ENCODE measurements around the gene MYADM. TPM values are rescaled to one million over a fixed set of nuclear protein-coding genes. Genes with fewer than 3 reads are reported as not detected.

The MYADM gene
- total RNA-seq, 4 donors from 2014 or later = 4.5 to 12.6 (median 8.8) TPM

GRCh38 chr19:53883741-53884140 is 16.1 kb downstream of the MYADM start:
- TF ChIP-seq CTCF (IDR thresholded peaks at IDR 0.05 in 4 of 5, conservative IDR thresholded peaks at IDR 0.05 in 1 of 5) = no peak
- intact Hi-C loops (cut with DNase I; ENCODE audit: low total_unique reads) (no loop called here), in situ Hi-C loops (cut with MboI; ENCODE audit: low sequenced_read_pairs in 4 of 4) (no loop called here)
- DNase-seq = no peak
- H3K36me3 ChIP-seq = no peaks in the 10 kb centered on the region
- no peaks in the 10 kb centered on the region for H3K9me3 ChIP-seq
- peaks cover 0 to 7% of the 10 kb centered on the region in 2 donors for H3K4me1 ChIP-seq
- H3K27ac ChIP-seq = no peak overlapping the region
- H3K27me3 ChIP-seq = peaks cover 40 to 53% (median 42%) of the 10 kb centered on the region in 3 donors
- H3K4me3 ChIP-seq = no peak overlapping the region
- no peak for ATAC-seq

GRCh38 chr19:53884256-53884655 is 16.6 kb downstream of the MYADM start:
- Histone ChIP-seq H3K36me3 (no peaks in the 10 kb centered on the region), H3K4me3 (no peak overlapping the region), H3K4me1 (peaks cover 0 to 7% of the 10 kb centered on the region in 2 donors), H3K27me3 (peaks cover 37 to 48% (median 37%) of the 10 kb centered on the region in 3 donors), H3K27ac (no peak overlapping the region), H3K9me3 (no peaks in the 10 kb centered on the region)
- in situ Hi-C loops (cut with MboI; ENCODE audit: low sequenced_read_pairs in 4 of 4) = no loop called here
- ATAC-seq (no peak), DNase-seq (no peak)
- TF ChIP-seq POLR2A (IDR thresholded peaks at IDR 0.05) (no peak), CTCF (IDR thresholded peaks at IDR 0.05 in 4 of 5, conservative IDR thresholded peaks at IDR 0.05 in 1 of 5) (no peak)
- intact Hi-C loops (cut with DNase I; ENCODE audit: low total_unique reads) = no loop called here

GRCh38 chr19:53885036-53885435 is 17.4 kb downstream of the MYADM start:
- Histone ChIP-seq H3K27ac (no peak overlapping the region), H3K4me1 (peaks cover 0 to 7% of the 10 kb centered on the region in 2 donors), H3K36me3 (no peaks in the 10 kb centered on the region), H3K4me3 (no peak overlapping the region), H3K27me3 (peaks cover 29 to 43% (median 33%) of the 10 kb centered on the region in 3 donors), H3K9me3 (no peaks in the 10 kb centered on the region)
- ATAC-seq = no peak
- no peak for DNase-seq
- TF ChIP-seq CTCF (IDR thresholded peaks at IDR 0.05 in 4 of 5, conservative IDR thresholded peaks at IDR 0.05 in 1 of 5) (no peak), POLR2A (IDR thresholded peaks at IDR 0.05) (no peak)
- in situ Hi-C loops (cut with MboI; ENCODE audit: low sequenced_read_pairs in 4 of 4) = no loop called here
- intact Hi-C loops (cut with DNase I; ENCODE audit: low total_unique reads) = no loop called here

- H3K9me3 ChIP-seq = no peaks in the 10 kb centered on the region
- no peak for TF ChIP-seq POLR2A (IDR thresholded peaks at IDR 0.05)
- TF ChIP-seq CTCF (IDR thresholded peaks at IDR 0.05 in 4 of 5, conservative IDR thresholded peaks at IDR 0.05 in 1 of 5) = no peak
- no peak overlapping the region for H3K27ac ChIP-seq
- H3K36me3 ChIP-seq = no peaks in the 10 kb centered on the region
- no peak overlapping the region for H3K4me3 ChIP-seq
- in situ Hi-C loops (cut with MboI; ENCODE audit: low sequenced_read_pairs in 4 of 4) = no loop called here
- DNase-seq (no peak), ATAC-seq (no peak)
- intact Hi-C loops (cut with DNase I; ENCODE audit: low total_unique reads) = no loop called here
- peaks cover 17 to 32% (median 27%) of the 10 kb centered on the region in 3 donors for H3K27me3 ChIP-seq
- H3K4me1 ChIP-seq = no peaks in the 10 kb centered on the region
Measured at GRCh38 chr19:53892301-53892980, 24.8 kb downstream of the MYADM start.

- DNase-seq (no peak), ATAC-seq (no peak)
- intact Hi-C loops (cut with DNase I; ENCODE audit: low total_unique reads) (no loop called here), in situ Hi-C loops (cut with MboI; ENCODE audit: low sequenced_read_pairs in 4 of 4) (no loop called here)
- Histone ChIP-seq H3K36me3 (no peaks in the 10 kb centered on the region), H3K4me1 (no peaks in the 10 kb centered on the region), H3K9me3 (no peaks in the 10 kb centered on the region), H3K4me3 (no peak overlapping the region), H3K27me3 (peaks cover 22 to 37% (median 32%) of the 10 kb centered on the region in 3 donors), H3K27ac (no peak overlapping the region)
- no peak for TF ChIP-seq POLR2A (IDR thresholded peaks at IDR 0.05)
- TF ChIP-seq CTCF (IDR thresholded peaks at IDR 0.05 in 4 of 5, conservative IDR thresholded peaks at IDR 0.05 in 1 of 5) = no peak
Measured at GRCh38 chr19:53892981-53893325, 25.3 kb downstream of the MYADM start.
